HG03521 (cell line): Measurements from ENCODE around the gene SLC8A1.

Source experiments
- ATAC-seq: cut with Tn5 transposase; IDR thresholded peaks from one replicate; pipeline ENCODE4 v1.9.1; 2021; ENCODE audit warnings: mild to moderate bottlenecking, moderate library complexity; ENCODE audit not compliant: unreplicated experiment

SLC8A1 gene

DNA sequence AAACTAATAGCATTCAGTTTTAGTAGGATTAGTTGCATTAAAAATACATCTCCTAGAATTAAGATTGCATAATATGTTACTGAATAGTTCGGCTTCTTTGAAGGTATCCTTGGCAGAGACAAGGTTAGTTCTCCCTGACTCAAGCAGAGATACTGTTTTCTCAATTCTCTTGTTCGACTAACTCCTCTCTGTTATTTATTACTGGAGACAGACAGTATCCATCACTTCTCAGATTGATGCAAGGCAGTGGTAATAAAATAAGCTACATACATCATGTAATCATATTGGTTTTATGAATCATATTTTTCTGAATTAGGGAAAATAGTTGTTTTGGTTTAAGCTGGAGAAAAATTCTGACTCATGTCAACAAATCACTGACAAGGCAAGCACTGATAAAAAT lies 134.8 kb downstream of the SLC8A1 start:
- no peak for ATAC-seq

- ATAC-seq: no peak
Observed at GRCh38 chr2:40316620-40317019, 135.3 kb downstream of the SLC8A1 start.

GRCh38 chr2:40315683-40316082 lies 136.2 kb downstream of the SLC8A1 start:
- no peak for ATAC-seq

DNA sequence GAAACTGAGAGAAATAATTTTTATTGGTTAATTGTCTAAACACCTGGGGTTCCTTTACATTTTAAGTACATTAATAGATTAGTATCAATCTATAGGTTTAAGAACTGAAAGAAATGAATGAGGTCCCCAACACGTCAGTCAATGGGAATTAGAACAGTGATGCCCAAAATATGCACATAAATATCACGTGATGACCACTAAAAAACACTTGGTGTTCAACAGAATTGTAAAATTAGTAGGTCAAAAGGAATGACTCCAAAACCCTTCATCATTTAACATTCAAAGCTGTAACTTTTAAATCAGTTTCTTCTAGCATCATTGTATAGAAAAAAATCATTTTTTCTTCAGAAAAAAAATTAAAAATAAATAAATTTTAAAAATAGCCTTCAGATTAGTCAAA lies 140.9 kb downstream of the SLC8A1 start:
- ATAC-seq: no peak

GRCh38 chr2:40310303-40310702 lies 141.6 kb downstream of the SLC8A1 start:
- no peak for ATAC-seq

DNA sequence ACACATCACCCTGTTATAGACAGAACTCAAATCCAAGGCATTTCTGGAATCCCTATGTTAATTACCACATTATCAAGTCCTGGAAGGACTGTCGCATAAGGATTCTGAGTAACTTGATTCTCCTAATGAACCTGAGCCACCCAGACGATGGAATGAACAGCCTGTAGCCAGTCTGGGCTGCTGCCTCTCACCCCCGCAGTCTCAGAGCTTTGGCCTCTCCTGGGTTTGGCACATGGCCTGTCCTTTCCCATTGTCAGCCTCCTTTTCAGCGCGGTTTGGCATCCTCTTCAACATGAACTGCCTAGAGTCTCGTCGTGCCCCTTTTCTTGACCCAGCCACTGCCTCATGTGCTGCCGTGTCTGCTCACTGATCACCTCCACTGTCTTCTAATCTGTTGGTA lies 147.6 kb downstream of the SLC8A1 start:
- no peak for ATAC-seq

DNA sequence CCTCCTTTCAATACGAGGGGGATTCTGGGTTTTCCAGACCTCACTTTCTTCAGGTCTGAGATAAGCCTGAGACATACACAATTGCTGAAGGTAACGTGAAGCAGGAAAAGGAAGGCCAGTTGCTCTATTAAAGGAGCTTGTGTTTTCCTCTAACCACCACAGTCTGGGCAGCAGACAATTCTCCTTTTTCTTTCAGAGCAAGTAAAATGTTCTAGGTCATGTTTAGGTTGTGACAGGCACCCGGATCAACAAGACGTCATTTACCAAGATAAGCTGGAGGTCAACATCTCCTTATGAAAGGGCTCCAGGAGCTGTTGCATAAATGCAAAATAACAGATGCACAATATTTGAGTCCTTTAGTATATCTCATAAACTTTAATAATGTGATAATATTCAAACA lies 148.1 kb downstream of the SLC8A1 start:
- no peak for ATAC-seq

DNA sequence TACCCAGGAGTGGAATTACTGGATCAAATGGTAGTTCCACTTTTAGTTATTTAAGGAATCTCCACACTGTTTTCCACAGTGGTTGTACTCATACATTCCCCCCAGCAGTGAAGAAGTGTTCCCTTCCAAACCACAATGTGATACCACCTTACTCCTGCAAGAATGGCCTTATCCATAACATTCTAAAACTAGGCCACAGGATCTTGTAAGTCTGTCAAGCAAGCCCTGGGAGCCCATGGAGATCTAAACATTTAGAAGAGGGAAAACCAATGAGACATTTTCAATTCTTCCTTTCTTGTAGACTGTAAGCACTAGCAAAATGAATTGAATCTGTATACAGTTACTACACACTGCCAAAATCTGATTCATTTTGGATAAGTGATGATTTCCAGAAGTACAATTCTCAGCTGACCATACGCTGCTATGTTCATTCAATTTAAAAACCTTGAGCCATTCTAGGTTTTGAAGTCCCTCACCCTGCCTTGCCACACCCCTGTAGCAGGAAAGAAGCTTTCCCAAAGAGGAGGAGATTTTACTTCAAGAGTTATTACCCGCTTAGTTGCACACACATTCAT lies 149.1 kb downstream of the SLC8A1 start:
- no peak for ATAC-seq

- ATAC-seq: no peak
Observed at GRCh38 chr2:40300391-40300790, 151.5 kb downstream of the SLC8A1 start.

DNA sequence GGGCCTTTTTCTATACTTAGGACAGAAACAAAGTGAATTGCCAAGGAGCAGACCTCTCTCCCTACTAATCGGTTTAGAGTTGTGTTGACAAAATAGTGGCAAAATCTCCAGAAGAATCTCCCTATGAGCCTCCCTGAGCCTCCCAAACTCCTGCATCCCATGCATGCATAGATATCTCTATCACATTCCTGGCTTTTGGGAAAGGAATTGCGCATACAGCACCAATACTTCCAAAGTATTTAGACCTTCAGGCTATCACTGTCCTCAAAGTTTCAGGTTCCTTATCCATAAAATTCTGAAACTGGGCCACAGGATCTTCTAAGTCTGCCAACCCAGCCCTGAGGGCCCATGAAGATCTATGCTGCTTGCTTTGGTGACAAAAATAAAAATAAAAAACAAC lies 152.1 kb downstream of the SLC8A1 start:
- ATAC-seq: no peak

- ATAC-seq: no peak
Observed at GRCh38 chr2:40299173-40299572, 152.7 kb downstream of the SLC8A1 start.

DNA sequence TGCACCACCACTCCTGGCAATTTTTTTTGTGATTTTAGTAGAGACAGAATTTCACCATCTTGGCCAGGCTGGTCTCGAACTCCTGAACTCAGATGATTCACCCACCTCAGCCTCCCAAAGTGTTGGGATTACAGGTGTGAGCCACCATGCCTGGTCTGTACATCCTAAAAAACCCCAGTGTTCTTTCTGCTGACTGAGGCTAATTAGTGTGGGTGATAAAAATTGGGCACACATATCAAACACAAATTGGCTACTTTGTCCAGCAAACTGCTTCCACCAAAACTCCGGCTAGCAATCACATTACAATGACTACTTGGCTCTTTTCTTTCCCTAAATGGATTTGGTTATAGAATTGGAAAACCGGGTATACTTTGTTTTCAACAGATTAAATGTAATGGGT lies 153.9 kb downstream of the SLC8A1 start:
- ATAC-seq: no peak

DNA sequence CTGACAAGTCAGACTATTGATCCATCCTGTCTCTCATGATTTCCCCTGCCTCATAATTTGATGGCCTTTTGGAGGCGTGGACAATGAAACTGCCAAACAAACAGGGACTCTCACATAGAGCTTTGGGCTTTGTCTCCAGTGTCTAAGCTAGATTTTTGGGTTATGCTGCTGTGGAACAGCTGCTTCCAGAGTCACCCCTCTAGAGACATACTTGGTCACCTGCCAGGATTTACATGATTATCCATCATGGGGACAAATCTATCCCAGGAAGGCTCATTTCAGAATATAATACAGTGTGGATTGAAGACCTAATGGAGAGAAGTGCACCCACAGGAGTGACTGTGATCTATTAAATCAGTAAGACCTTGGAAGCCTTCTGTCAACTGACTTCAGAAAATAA lies 159.6 kb downstream of the SLC8A1 start:
- no peak for ATAC-seq

DNA sequence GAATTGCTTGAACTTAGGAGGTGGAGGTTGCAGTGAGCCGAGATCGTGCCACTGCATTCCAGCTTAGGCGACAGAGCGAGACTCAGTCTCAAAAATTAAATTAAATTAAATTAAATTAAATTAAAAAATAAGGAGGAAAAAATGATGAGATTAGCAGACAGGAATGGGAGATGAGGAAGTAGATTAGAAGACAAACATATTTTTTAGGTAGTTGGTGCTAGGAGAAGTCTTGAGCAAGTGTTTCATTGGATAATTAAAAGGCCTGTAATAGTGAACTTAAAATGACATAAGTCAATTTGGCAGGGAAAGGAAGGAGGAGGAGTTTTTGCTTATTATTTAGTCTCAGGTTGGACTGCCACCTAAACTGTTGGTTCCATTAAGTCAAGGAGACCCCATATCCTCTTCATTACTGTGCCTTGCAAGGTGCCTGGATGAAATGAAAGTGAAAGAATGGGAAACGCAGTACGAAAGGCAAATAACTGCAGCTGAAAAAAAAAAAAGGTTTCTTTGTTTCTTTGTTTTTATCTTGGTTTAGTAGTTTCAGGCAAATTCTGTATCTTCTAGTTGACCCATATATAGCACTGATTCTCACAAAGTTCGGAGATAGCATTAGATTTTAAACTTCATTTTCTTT lies 162.0 kb downstream of the SLC8A1 start:
- no peak for ATAC-seq

- ATAC-seq: no peak
Observed at GRCh38 chr2:40287773-40288172, 164.1 kb downstream of the SLC8A1 start.

- no peak for ATAC-seq
Observed at GRCh38 chr2:40287195-40287594, 164.7 kb downstream of the SLC8A1 start.

- ATAC-seq: no peak
Observed at GRCh38 chr2:40286721-40287120, 165.2 kb downstream of the SLC8A1 start.

DNA sequence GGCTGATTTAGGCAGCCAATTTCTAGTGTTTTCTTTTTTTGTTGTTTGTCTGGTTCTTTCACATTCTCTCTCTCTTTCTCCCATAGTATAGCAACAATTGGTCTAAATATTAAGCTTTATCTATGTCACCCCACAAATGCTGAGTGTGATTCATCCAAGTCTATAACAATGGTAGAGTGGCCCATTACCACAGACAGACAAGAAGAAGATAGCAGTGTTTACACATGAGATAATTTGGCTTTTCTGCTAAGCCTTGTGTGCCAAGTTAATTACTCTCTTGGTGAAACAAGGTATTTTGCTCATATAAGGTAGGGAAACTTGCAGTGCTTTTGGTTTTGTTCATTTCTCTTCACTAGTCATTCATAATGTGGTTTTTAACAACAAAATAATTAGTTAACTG lies 166.5 kb downstream of the SLC8A1 start:
- no peak for ATAC-seq

DNA sequence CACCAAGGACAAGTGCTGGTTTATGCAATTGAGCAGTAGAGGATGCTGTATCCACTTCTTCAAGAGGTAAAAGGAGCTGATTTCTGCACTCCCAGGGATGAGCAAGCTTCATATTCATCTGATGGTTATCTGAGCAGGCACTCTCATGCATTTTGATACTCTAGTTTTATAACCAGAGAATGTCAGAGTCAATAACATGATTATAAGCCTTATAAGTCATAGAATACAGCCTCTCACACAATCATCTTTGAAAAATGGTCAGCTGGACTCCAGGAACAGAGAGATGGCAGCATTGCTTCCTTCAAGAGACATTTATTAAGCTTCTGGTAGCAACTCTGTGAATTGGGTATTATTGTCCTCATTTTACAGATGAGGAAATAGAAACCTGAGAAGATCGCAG lies 167.1 kb downstream of the SLC8A1 start:
- ATAC-seq: no peak

- no peak for ATAC-seq
Observed at GRCh38 chr2:40283111-40283909, 168.6 kb downstream of the SLC8A1 start.

- no peak for ATAC-seq
Observed at GRCh38 chr2:40282428-40282827, 169.5 kb downstream of the SLC8A1 start.
